Esophagus muscularis mucosa (tissue), 4 donors: ENCODE results near the gene CCDC9B.

ENCODE experiments used
- EP300 ChIP-seq: sonication (generic); formaldehyde crosslinking; IDR thresholded peaks from one replicate; pipeline ENCODE4 v1.6.1; 2017; ENCODE audit warnings: antibody characterized with exemption
- POLR2A ChIP-seq: fragments of 450-650 bp; IDR thresholded peaks from one replicate; pipeline ENCODE4 v1.6.1; 2017; ENCODE audit warnings: antibody characterized with exemption, moderate library complexity, mild to moderate bottlenecking, low read depth
- POLR2AphosphoS5 ChIP-seq, 2 donors: sonication (generic); formaldehyde crosslinking; IDR thresholded peaks; one replicate each; pipeline ENCODE4 v1.6.1; 2017; ENCODE audit warnings: antibody characterized with exemption in 2 of 2
- TF ChIP-seq, protein P1 (sequence below), 3 experiments: fragments of 200-600 bp in 2 of 3; fragments of 450-650 bp in 1 of 3; sonication (generic) in 2 of 3; IDR thresholded peaks; one replicate each; pipeline ENCODE4 v1.5.1; 2017 to 2019; ENCODE audit warnings: antibody characterized with exemption in 3 of 3, mild to moderate bottlenecking in 2 of 3, moderate library complexity in 1 of 3

DNA sequence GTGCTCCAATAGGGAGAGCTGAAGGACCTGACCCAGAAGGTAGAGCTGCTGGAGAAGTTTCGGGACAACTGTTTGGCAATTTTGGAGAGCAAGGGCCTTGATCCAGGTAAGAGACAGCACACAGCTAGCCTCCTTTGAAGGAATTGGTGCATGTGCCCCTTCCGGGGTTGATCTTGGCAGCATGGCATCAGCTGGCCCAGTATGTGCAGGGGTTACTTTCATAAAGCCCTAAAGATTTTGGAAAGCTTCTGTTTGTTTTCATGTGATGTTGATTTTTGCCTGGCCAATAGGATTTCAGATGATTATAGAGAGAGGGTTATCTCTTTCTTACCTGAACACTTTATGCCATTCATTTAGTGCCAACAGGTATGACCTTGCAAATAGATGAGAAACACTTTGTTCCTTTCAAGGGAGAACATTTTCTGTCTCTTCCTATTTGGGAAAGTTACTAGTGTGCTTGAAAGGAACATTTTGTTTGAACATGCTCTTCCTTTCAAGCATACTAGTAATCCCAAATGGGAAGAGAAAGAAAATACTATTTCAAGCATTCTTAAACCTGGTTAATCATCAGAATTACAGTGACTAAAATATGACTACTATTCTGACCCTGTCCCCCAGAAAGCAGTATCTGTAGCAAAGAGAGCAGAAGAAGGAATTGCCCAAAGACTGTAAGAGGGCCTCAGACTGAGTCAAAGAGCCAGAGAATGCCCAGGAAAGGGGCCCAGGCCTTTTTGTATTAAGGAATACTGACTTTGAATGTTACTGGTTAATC is 49.3 kb upstream of the CCDC9B start:
- TF ChIP-seq, protein P1, sequence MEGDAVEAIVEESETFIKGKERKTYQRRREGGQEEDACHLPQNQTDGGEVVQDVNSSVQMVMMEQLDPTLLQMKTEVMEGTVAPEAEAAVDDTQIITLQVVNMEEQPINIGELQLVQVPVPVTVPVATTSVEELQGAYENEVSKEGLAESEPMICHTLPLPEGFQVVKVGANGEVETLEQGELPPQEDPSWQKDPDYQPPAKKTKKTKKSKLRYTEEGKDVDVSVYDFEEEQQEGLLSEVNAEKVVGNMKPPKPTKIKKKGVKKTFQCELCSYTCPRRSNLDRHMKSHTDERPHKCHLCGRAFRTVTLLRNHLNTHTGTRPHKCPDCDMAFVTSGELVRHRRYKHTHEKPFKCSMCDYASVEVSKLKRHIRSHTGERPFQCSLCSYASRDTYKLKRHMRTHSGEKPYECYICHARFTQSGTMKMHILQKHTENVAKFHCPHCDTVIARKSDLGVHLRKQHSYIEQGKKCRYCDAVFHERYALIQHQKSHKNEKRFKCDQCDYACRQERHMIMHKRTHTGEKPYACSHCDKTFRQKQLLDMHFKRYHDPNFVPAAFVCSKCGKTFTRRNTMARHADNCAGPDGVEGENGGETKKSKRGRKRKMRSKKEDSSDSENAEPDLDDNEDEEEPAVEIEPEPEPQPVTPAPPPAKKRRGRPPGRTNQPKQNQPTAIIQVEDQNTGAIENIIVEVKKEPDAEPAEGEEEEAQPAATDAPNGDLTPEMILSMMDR (IDR thresholded peaks at IDR 0.05) = no peak
- no peak for TF ChIP-seq POLR2A
- no peak for TF ChIP-seq POLR2AphosphoS5 (IDR thresholded peaks at IDR 0.05)
- TF ChIP-seq EP300 = no peak
